Fibroblast of skin of left quadriceps (primary cell): ENCODE data around the gene CCR2.
"Not testable (repeated sequence)": the region's sequence is repeated elsewhere in the genome, so short reads cannot be mapped to it uniquely, and the experiment has no call there.

Source experiments
- DNase-seq, 2 experiments: peaks; one replicate each; pipeline ENCODE4 v3.0.0-alpha.2; 2013; ENCODE audit warnings: low read depth in 2 of 2

CCR2 gene

GRCh38 chr3:46402902-46403301 lies 49.0 kb downstream of the CCR2 start:
- not testable (repeated sequence) for DNase-seq

- no peak for DNase-seq
Measured at GRCh38 chr3:46405301-46406019, 51.5 kb downstream of the CCR2 start.

- no peak for DNase-seq
Measured at GRCh38 chr3:46406443-46406787, 52.5 kb downstream of the CCR2 start.

- no peak for DNase-seq
Measured at GRCh38 chr3:46406788-46407611, 53.1 kb downstream of the CCR2 start, which contains the start of the genes CCR5AS and CCRL2. Gene CCR5AS, minus strand, starts transcription at chr3:46407066. Gene CCRL2, plus strand, starts transcription at chr3:46407259. Its CDS starts 821 bp downstream, at chr3:46408080.

- no peak for DNase-seq
Measured at GRCh38 chr3:46407970-46408369, 54.1 kb downstream of the CCR2 start.

- DNase-seq, result no peak
Measured at GRCh38 chr3:46408853-46409252, 54.9 kb downstream of the CCR2 start.

GRCh38 chr3:46409739-46410489 lies 56.0 kb downstream of the CCR2 start:
- no peak for DNase-seq
